Type B pancreatic cell (in vitro differentiated cells): ENCODE measurements around the gene PRRG2. TPM values are rescaled to one million over a fixed set of nuclear protein-coding genes. Genes with fewer than 3 reads are reported as not detected.

Source experiments
- DNase-seq: peaks from one replicate; pipeline ENCODE4 v3.0.0; 2021; ENCODE audit warnings: mixed read lengths; ENCODE audit not compliant: unreplicated experiment; ENCODE audit errors: extremely low spot score
- H3K27ac Mint-ChIP-seq: 2 replicates; pipeline ENCODE4 v1.8.0; 2021; ENCODE audit warnings: mild to moderate bottlenecking, mixed read lengths
- H3K27me3 Mint-ChIP-seq: 2 replicates; pipeline ENCODE4 v1.8.0; 2021; ENCODE audit warnings: mixed read lengths
- H3K36me3 Mint-ChIP-seq: 2 replicates; pipeline ENCODE4 v1.8.0; 2021; ENCODE audit warnings: mixed read lengths
- H3K4me1 Mint-ChIP-seq: one replicate; pipeline ENCODE4 v1.8.0; 2021; ENCODE audit warnings: mixed read lengths; ENCODE audit not compliant: unreplicated experiment
- H3K4me3 Mint-ChIP-seq: 2 replicates; pipeline ENCODE4 v1.8.0; 2021; ENCODE audit warnings: mild to moderate bottlenecking, mixed read lengths
- H3K9me3 Mint-ChIP-seq: 2 replicates; pipeline ENCODE4 v1.8.0; 2021; ENCODE audit warnings: mixed read lengths
- total RNA-seq: library from RNA; stranded (reverse); gene quantifications from 2 replicates; pipeline ENCODE4 v1.2.1, GENCODE V29; 2021; ENCODE audit warnings: low replicate concordance
- TF ChIP-seq, protein P1 (sequence below): fragments of 200-600 bp; sonication (generic); conservative IDR thresholded peaks from 2 replicates; pipeline ENCODE4 v1.5.0; 2021; ENCODE audit warnings: antibody characterized with exemption, mild to moderate bottlenecking

Gene PRRG2
- total RNA-seq, 1 donor from 2014 or later = 5.1 TPM

DNA sequence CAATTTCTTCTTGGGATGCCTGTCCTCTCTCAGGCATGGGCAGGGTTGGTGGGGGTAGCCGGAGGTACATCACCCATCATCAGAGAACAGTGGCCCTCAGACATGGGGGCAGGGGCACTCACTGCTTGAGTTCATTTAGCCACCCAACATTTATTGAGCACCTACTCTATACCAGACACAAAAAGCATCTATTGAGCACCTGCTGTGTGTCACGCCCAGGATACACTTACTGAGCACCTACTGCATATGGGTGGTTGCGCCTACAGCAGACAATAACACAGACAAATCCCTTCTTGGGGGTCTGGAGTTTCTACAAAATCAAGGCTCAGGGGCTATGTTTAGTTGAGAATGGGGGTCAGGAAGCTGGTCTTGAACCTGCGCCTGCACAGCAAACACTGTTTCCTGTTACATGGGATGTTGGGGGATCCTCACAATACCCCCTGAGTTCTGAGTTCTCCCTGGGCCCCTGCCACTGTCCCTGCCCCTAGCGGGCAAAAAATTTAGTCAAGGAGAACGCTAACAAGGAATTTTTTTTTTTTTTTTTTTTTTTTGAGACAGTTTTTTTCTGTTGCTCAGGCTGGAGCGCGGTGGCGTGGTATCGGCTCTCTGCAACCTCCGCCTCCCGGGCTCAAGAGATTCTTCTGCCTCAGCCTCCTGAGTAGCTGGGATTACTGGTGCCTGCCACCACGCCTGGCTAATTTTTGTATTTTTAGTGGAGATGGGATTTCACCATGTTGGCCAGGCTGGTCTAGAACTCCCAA, 41.7 kb upstream of the PRRG2 start:
- TF ChIP-seq, protein P1, sequence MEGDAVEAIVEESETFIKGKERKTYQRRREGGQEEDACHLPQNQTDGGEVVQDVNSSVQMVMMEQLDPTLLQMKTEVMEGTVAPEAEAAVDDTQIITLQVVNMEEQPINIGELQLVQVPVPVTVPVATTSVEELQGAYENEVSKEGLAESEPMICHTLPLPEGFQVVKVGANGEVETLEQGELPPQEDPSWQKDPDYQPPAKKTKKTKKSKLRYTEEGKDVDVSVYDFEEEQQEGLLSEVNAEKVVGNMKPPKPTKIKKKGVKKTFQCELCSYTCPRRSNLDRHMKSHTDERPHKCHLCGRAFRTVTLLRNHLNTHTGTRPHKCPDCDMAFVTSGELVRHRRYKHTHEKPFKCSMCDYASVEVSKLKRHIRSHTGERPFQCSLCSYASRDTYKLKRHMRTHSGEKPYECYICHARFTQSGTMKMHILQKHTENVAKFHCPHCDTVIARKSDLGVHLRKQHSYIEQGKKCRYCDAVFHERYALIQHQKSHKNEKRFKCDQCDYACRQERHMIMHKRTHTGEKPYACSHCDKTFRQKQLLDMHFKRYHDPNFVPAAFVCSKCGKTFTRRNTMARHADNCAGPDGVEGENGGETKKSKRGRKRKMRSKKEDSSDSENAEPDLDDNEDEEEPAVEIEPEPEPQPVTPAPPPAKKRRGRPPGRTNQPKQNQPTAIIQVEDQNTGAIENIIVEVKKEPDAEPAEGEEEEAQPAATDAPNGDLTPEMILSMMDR = no peak
- Mint-ChIP-seq H3K9me3 (no peaks in the 10 kb centered on the region), H3K36me3 (no peaks in the 10 kb centered on the region), H3K4me1 (peaks cover 10% of the 10 kb centered on the region), H3K27ac (no peak overlapping the region), H3K27me3 (peaks cover 5% of the 10 kb centered on the region), H3K4me3 (no peak overlapping the region)
- DNase-seq = no peak

- DNase-seq = no peak
- Mint-ChIP-seq H3K4me3 (no peak overlapping the region), H3K27ac (no peak overlapping the region), H3K9me3 (no peaks in the 10 kb centered on the region), H3K27me3 (no peaks in the 10 kb centered on the region), H3K4me1 (peaks cover 3% of the 10 kb centered on the region), H3K36me3 (no peaks in the 10 kb centered on the region)
- TF ChIP-seq, protein P1 = no peak
Observed at GRCh38 chr19:49541914-49542313, 39.2 kb upstream of the PRRG2 start.

- Mint-ChIP-seq H3K4me1 (peaks cover 5% of the 10 kb centered on the region), H3K36me3 (no peaks in the 10 kb centered on the region), H3K27ac (no peak overlapping the region), H3K4me3 (no peak overlapping the region), H3K27me3 (no peaks in the 10 kb centered on the region), H3K9me3 (no peaks in the 10 kb centered on the region)
- TF ChIP-seq, protein P1 = no peak
- no peak for DNase-seq
Observed at GRCh38 chr19:49542446-49542845, 38.7 kb upstream of the PRRG2 start.

- Mint-ChIP-seq H3K36me3 (no peaks in the 10 kb centered on the region), H3K27ac (no peak overlapping the region), H3K4me1 (peaks cover 5% of the 10 kb centered on the region), H3K27me3 (no peaks in the 10 kb centered on the region), H3K9me3 (no peaks in the 10 kb centered on the region), H3K4me3 (no peak overlapping the region)
- DNase-seq = no peak
- TF ChIP-seq, protein P1 = no peak
Observed at GRCh38 chr19:49543032-49543431, 38.1 kb upstream of the PRRG2 start.

GRCh38 chr19:49544154-49544553, 37.0 kb upstream of the PRRG2 start:
- Mint-ChIP-seq H3K36me3 (no peaks in the 10 kb centered on the region), H3K4me3 (no peak overlapping the region), H3K9me3 (no peaks in the 10 kb centered on the region), H3K4me1 (peaks cover 5% of the 10 kb centered on the region), H3K27me3 (no peaks in the 10 kb centered on the region), H3K27ac (no peak overlapping the region)
- TF ChIP-seq, protein P1 = no peak
- no peak for DNase-seq
